ENCODE results near the gene CTNNA1.

CTNNA1 gene

GRCh38 chr5:138953387-138954256 is 200.4 kb downstream of the CTNNA1 start:
- H3K27me3 ChIP-seq (replicated peaks in 2 of 5; ENCODE audit: control insufficient read depth in 4 of 5, insufficient read depth in 5 of 5, low read length in 4 of 5): no peaks in the 10 kb centered on the region
- ChIA-PET CTCF (interaction anchor here (0.6 to 3.9 kb wide), 8 partner anchors 11 to 308 kb away, joined by 3 to 21 read pairs (median 3); no protein-coding TSS in a partner anchor), POLR2A (interaction anchor here (0.6 to 1.2 kb wide), 2 partner anchors 10 to 311 kb away, joined by 3 read pairs; no protein-coding TSS in a partner anchor)
- peak overlapping the region in 1 of 7 experiments; percentile 24 for H3K4me3 ChIP-seq (ENCODE audit: control insufficient read depth in 1 of 7, extremely low read depth in 1 of 7, insufficient read depth in 4 of 7, low read depth in 2 of 7, low read length in 6 of 7)
- H3K36me3 ChIP-seq (ENCODE audit: control insufficient read depth in 4 of 4, insufficient read depth in 4 of 4, low read length in 3 of 4): peaks cover 0 to 27% (median 14%) of the 10 kb centered on the region in 4 experiments
- no peaks in the 10 kb centered on the region for H3K9me3 ChIP-seq (ENCODE audit: control extremely low read depth in 1 of 5, control insufficient read depth in 4 of 5, insufficient read depth in 2 of 5, low read depth in 1 of 5, low read length in 4 of 5)
- H3K27ac ChIP-seq (ENCODE audit: insufficient read depth in 1 of 2, low read depth in 1 of 2, low read length in 2 of 2, poor library complexity in 1 of 2, severe bottlenecking in 2 of 2): no peak overlapping the region
- 12% methylated on average over 12 of the region's 14 CpGs for WGBS (ENCODE audit: insufficient coverage)
- H3K4me1 ChIP-seq (ENCODE audit: control extremely low read depth in 1 of 4, control insufficient read depth in 4 of 4, insufficient read depth in 4 of 4, low read length in 3 of 4): peaks cover 0 to 34% (median 21%) of the 10 kb centered on the region in 4 experiments
- DNase-seq: peak; percentile 47 to 80 (median 72)

- 84% methylated on average over 4 of the region's 4 CpGs for WGBS (ENCODE audit: insufficient coverage)
- no peak for DNase-seq
- Histone ChIP-seq H3K9me3 (ENCODE audit: control extremely low read depth in 1 of 5, control insufficient read depth in 4 of 5, insufficient read depth in 2 of 5, low read depth in 1 of 5, low read length in 4 of 5) (no peaks in the 10 kb centered on the region), H3K27me3 (replicated peaks in 2 of 5; ENCODE audit: control insufficient read depth in 4 of 5, insufficient read depth in 5 of 5, low read length in 4 of 5) (no peaks in the 10 kb centered on the region), H3K4me3 (ENCODE audit: control insufficient read depth in 1 of 7, extremely low read depth in 1 of 7, insufficient read depth in 4 of 7, low read depth in 2 of 7, low read length in 6 of 7) (no peak overlapping the region), H3K36me3 (ENCODE audit: control insufficient read depth in 4 of 4, insufficient read depth in 4 of 4, low read length in 3 of 4) (peaks cover 0 to 21% (median 10%) of the 10 kb centered on the region in 4 experiments), H3K4me1 (ENCODE audit: control extremely low read depth in 1 of 4, control insufficient read depth in 4 of 4, insufficient read depth in 4 of 4, low read length in 3 of 4) (peaks cover 0 to 34% (median 21%) of the 10 kb centered on the region in 4 experiments), H3K27ac (ENCODE audit: insufficient read depth in 1 of 2, low read depth in 1 of 2, low read length in 2 of 2, poor library complexity in 1 of 2, severe bottlenecking in 2 of 2) (no peak overlapping the region)
- ChIA-PET POLR2A (interaction anchor here (0.6 kb wide), 1 partner anchor 311 kb away, joined by 3 read pairs; no protein-coding TSS in a partner anchor), CTCF (interaction anchor here (0.6 to 3.9 kb wide), 7 partner anchors 8 to 57 kb away, joined by 3 to 21 read pairs (median 5); no protein-coding TSS in a partner anchor)
These were observed 201.2 kb downstream of the CTNNA1 start for GRCh38 chr5:138954257-138955012.

GRCh38 chr5:138955013-138955660 is 201.9 kb downstream of the CTNNA1 start:
- no peak overlapping the region for H3K27ac ChIP-seq (ENCODE audit: insufficient read depth in 1 of 2, low read depth in 1 of 2, low read length in 2 of 2, poor library complexity in 1 of 2, severe bottlenecking in 2 of 2)
- H3K36me3 ChIP-seq (ENCODE audit: control insufficient read depth in 4 of 4, insufficient read depth in 4 of 4, low read length in 3 of 4): peaks cover 0 to 17% (median 8%) of the 10 kb centered on the region in 4 experiments
- no peaks in the 10 kb centered on the region for H3K9me3 ChIP-seq (ENCODE audit: control extremely low read depth in 1 of 5, control insufficient read depth in 4 of 5, insufficient read depth in 2 of 5, low read depth in 1 of 5, low read length in 4 of 5)
- H3K4me3 ChIP-seq (ENCODE audit: control insufficient read depth in 1 of 7, extremely low read depth in 1 of 7, insufficient read depth in 4 of 7, low read depth in 2 of 7, low read length in 6 of 7): no peak overlapping the region
- DNase-seq: no peak
- CTCF ChIA-PET: interaction anchor here (0.9 to 3.9 kb wide), 7 partner anchors 8 to 166 kb away, joined by 3 to 21 read pairs (median 4); no protein-coding TSS in a partner anchor
- POLR2A ChIA-PET: no interaction called here
- WGBS (ENCODE audit: insufficient coverage): 96% methylated on average over 12 of the region's 12 CpGs
- H3K4me1 ChIP-seq (ENCODE audit: control extremely low read depth in 1 of 4, control insufficient read depth in 4 of 4, insufficient read depth in 4 of 4, low read length in 3 of 4): peaks cover 0 to 34% (median 21%) of the 10 kb centered on the region in 4 experiments
- no peaks in the 10 kb centered on the region for H3K27me3 ChIP-seq (replicated peaks in 2 of 5; ENCODE audit: control insufficient read depth in 4 of 5, insufficient read depth in 5 of 5, low read length in 4 of 5)

GRCh38 chr5:138955671-138956295 is 202.6 kb downstream of the CTNNA1 start:
- no peak for DNase-seq
- ChIA-PET POLR2A (no interaction called here), CTCF (interaction anchor here (0.9 to 3.9 kb wide), 6 partner anchors 8 to 167 kb away, joined by 3 to 21 read pairs (median 4); no protein-coding TSS in a partner anchor)

GRCh38 chr5:138956801-138957200 is 203.6 kb downstream of the CTNNA1 start:
- CTCF ChIA-PET: interaction anchor here (1.1 to 1.6 kb wide), 3 partner anchors 9 to 18 kb away, joined by 3 to 4 read pairs (median 3); no protein-coding TSS in a partner anchor
- no peaks in the 10 kb centered on the region for H3K27me3 ChIP-seq (replicated peaks in 2 of 5; ENCODE audit: control insufficient read depth in 4 of 5, insufficient read depth in 5 of 5, low read length in 4 of 5)
- H3K9me3 ChIP-seq (ENCODE audit: control extremely low read depth in 1 of 5, control insufficient read depth in 4 of 5, insufficient read depth in 2 of 5, low read depth in 1 of 5, low read length in 4 of 5): no peaks in the 10 kb centered on the region
- peaks cover 0 to 28% (median 19%) of the 10 kb centered on the region in 4 experiments for H3K4me1 ChIP-seq (ENCODE audit: control extremely low read depth in 1 of 4, control insufficient read depth in 4 of 4, insufficient read depth in 4 of 4, low read length in 3 of 4)
- no peak overlapping the region for H3K4me3 ChIP-seq (ENCODE audit: control insufficient read depth in 1 of 7, extremely low read depth in 1 of 7, insufficient read depth in 4 of 7, low read depth in 2 of 7, low read length in 6 of 7)
- WGBS (ENCODE audit: insufficient coverage): 100% methylated on average over 1 of the region's 1 CpG
- no peak overlapping the region for H3K27ac ChIP-seq (ENCODE audit: insufficient read depth in 1 of 2, low read depth in 1 of 2, low read length in 2 of 2, poor library complexity in 1 of 2, severe bottlenecking in 2 of 2)
- POLR2A ChIA-PET: no interaction called here
- no peak for DNase-seq
- H3K36me3 ChIP-seq (ENCODE audit: control insufficient read depth in 4 of 4, insufficient read depth in 4 of 4, low read length in 3 of 4): peaks cover 0 to 8% (median 3%) of the 10 kb centered on the region in 4 experiments

More at GRCh38 chr5:138955671-138956295, 202.6 kb downstream of the CTNNA1 start:
- no peaks in the 10 kb centered on the region for H3K9me3 ChIP-seq (ENCODE audit: control extremely low read depth in 1 of 5, control insufficient read depth in 4 of 5, insufficient read depth in 2 of 5, low read depth in 1 of 5, low read length in 4 of 5)
- 89% methylated on average over 8 of the region's 9 CpGs for WGBS (ENCODE audit: insufficient coverage)
- H3K36me3 ChIP-seq (ENCODE audit: control insufficient read depth in 4 of 4, insufficient read depth in 4 of 4, low read length in 3 of 4): peaks cover 0 to 11% (median 5%) of the 10 kb centered on the region in 4 experiments
- peaks cover 0 to 34% (median 21%) of the 10 kb centered on the region in 4 experiments for H3K4me1 ChIP-seq (ENCODE audit: control extremely low read depth in 1 of 4, control insufficient read depth in 4 of 4, insufficient read depth in 4 of 4, low read length in 3 of 4)
- H3K4me3 ChIP-seq (ENCODE audit: control insufficient read depth in 1 of 7, extremely low read depth in 1 of 7, insufficient read depth in 4 of 7, low read depth in 2 of 7, low read length in 6 of 7): no peak overlapping the region
- H3K27ac ChIP-seq (ENCODE audit: insufficient read depth in 1 of 2, low read depth in 1 of 2, low read length in 2 of 2, poor library complexity in 1 of 2, severe bottlenecking in 2 of 2): no peak overlapping the region
- H3K27me3 ChIP-seq (replicated peaks in 2 of 5; ENCODE audit: control insufficient read depth in 4 of 5, insufficient read depth in 5 of 5, low read length in 4 of 5): no peaks in the 10 kb centered on the region

GRCh38 chr5:138960145-138960692 is 207.0 kb downstream of the CTNNA1 start:
- H3K36me3 ChIP-seq (ENCODE audit: control insufficient read depth in 4 of 4, insufficient read depth in 4 of 4, low read length in 3 of 4): peaks cover 0 to 8% (median 3%) of the 10 kb centered on the region in 4 experiments
- POLR2A ChIA-PET: no interaction called here
- 80% methylated on average over 1 of the region's 5 CpGs for WGBS (ENCODE audit: insufficient coverage)

More at GRCh38 chr5:138960145-138960692, 207.0 kb downstream of the CTNNA1 start:
- peaks cover 0 to 23% (median 8%) of the 10 kb centered on the region in 4 experiments for H3K4me1 ChIP-seq (ENCODE audit: control extremely low read depth in 1 of 4, control insufficient read depth in 4 of 4, insufficient read depth in 4 of 4, low read length in 3 of 4)
- no peak overlapping the region for H3K27ac ChIP-seq (ENCODE audit: insufficient read depth in 1 of 2, low read depth in 1 of 2, low read length in 2 of 2, poor library complexity in 1 of 2, severe bottlenecking in 2 of 2)
- no peak overlapping the region for H3K4me3 ChIP-seq (ENCODE audit: control insufficient read depth in 1 of 7, extremely low read depth in 1 of 7, insufficient read depth in 4 of 7, low read depth in 2 of 7, low read length in 6 of 7)
- CTCF ChIA-PET: no interaction called here
- DNase-seq: no peak
- no peaks in the 10 kb centered on the region for H3K27me3 ChIP-seq (replicated peaks in 2 of 5; ENCODE audit: control insufficient read depth in 4 of 5, insufficient read depth in 5 of 5, low read length in 4 of 5)
- H3K9me3 ChIP-seq (ENCODE audit: control extremely low read depth in 1 of 5, control insufficient read depth in 4 of 5, insufficient read depth in 2 of 5, low read depth in 1 of 5, low read length in 4 of 5): no peaks in the 10 kb centered on the region
